ENCODE measurements around the gene APBA1. TPM values are rescaled to one million over a fixed set of nuclear protein-coding genes. Genes with fewer than 3 reads are reported as not detected.

Gene APBA1
- under 1 TPM; 0.83 to 0.90 TPM for total RNA-seq
- 1 to 10 TPM in 1 of 2 donors, not detected in 1; 2.0 TPM for polyA plus RNA-seq

GRCh38 chr9:69671879-69672595, at the start of gene APBA1:
APBA1 (minus strand) TSS chr9:69672371.
- Mint-ChIP-seq H3K27me3 (peaks cover 12 to 22% of the 10 kb centered on the region in 2 donors), H3K4me1 (peaks cover 12 to 29% (median 18%) of the 10 kb centered on the region in 4 donors), H3K27ac (peak within 1 kb of the TSS in 2 of 7 donors; percentile 49 to 75), H3K9me3 (no peaks in the 10 kb centered on the region), H3K36me3 (no peaks in the 10 kb centered on the region), H3K4me3 (peak within 1 kb of the TSS; percentile 80 to 88 (median 82))
- Histone ChIP-seq H3K36me3 (ENCODE audit: insufficient read depth, low read length) (no peaks in the 10 kb centered on the region), H3K27me3 (ENCODE audit: insufficient read depth, low read length) (peaks cover 6% of the 10 kb centered on the region), H3K9me3 (ENCODE audit: control insufficient read depth in 1 of 2, low read length in 2 of 2) (no peaks in the 10 kb centered on the region), H3K4me3 (ENCODE audit: low read length in 2 of 2) (peak within 1 kb of the TSS in 1 of 2 donors; percentile 74), H3K27ac (ENCODE audit: low read depth, low read length) (no peak within 1 kb of the TSS), H3K4me1 (ENCODE audit: insufficient read depth, low read length) (peaks cover 12% of the 10 kb centered on the region)
- ChIA-PET POLR2A (ENCODE audit: partially characterized antibody) (interaction anchor here (1.6 kb wide), 1 partner anchor 88 kb away, joined by 9 read pairs; the partner anchor contains the start of gene PTAR1), CTCF (ENCODE audit: partially characterized antibody) (interaction anchor here (0.8 to 2.1 kb wide), 6 partner anchors 10 to 246 kb away, joined by 3 to 11 read pairs (median 4); no protein-coding TSS in a partner anchor)
- intact Hi-C loops (cut with micrococcal nuclease) = loop anchor here (1.0 to 10.0 kb wide), 2 partner anchors 87 to 743 kb away; partner anchors contain the start of gene KLF9
- peak; percentile 45 to 56 (median 49) for DNase-seq

DNA sequence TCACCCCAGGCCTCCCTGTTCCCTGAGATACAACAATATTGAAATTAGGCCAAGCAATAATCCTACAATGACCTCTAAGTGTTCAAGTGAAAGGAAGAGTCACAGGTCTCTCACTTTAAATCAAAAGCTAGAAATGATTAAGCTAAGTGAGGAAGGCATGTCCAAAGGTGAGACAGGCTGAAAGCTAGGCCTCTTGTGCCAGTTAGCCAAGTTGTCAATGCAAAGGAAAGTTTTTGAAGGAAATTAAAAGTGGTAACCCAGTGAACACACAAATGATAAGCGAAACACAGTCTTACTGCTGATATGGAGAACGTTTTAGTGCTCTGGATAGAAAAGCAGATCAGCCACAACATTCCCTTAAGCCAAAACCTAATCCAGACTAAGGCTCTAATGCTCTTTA, 47.8 kb upstream of the APBA1 start:
- Mint-ChIP-seq H3K4me3 (no peak overlapping the region), H3K27ac (peak overlapping the region in 1 of 7 donors; percentile 7), H3K4me1 (peaks cover 0 to 4% (median 0%) of the 10 kb centered on the region in 4 donors), H3K36me3 (peaks cover 65 to 79% of the 10 kb centered on the region in 2 donors), H3K9me3 (no peaks in the 10 kb centered on the region), H3K27me3 (no peaks in the 10 kb centered on the region)
- Histone ChIP-seq H3K9me3 (ENCODE audit: control insufficient read depth in 1 of 2, low read length in 2 of 2) (no peaks in the 10 kb centered on the region), H3K4me1 (ENCODE audit: insufficient read depth, low read length) (no peaks in the 10 kb centered on the region), H3K4me3 (ENCODE audit: low read length in 2 of 2) (no peak overlapping the region), H3K27me3 (ENCODE audit: insufficient read depth, low read length) (no peaks in the 10 kb centered on the region), H3K27ac (ENCODE audit: low read depth, low read length) (no peak overlapping the region), H3K36me3 (ENCODE audit: insufficient read depth, low read length) (peaks cover 20% of the 10 kb centered on the region)
- ChIA-PET CTCF (ENCODE audit: partially characterized antibody) (no interaction called here), POLR2A (ENCODE audit: partially characterized antibody) (interaction anchor here (1.0 kb wide), 1 partner anchor 38 kb away, joined by 3 read pairs; no protein-coding TSS in a partner anchor)
- intact Hi-C loops (cut with micrococcal nuclease) = no loop called here
- DNase-seq = no peak

- intact Hi-C loops (cut with micrococcal nuclease) = no loop called here
- POLR2A ChIA-PET (ENCODE audit: partially characterized antibody) = interaction anchor here (1.0 kb wide), 1 partner anchor 38 kb away, joined by 3 read pairs; no protein-coding TSS in a partner anchor
- CTCF ChIA-PET (ENCODE audit: partially characterized antibody) = no interaction called here
- Histone ChIP-seq H3K4me3 (ENCODE audit: low read length in 2 of 2) (no peak overlapping the region), H3K36me3 (ENCODE audit: insufficient read depth, low read length) (peaks cover 20% of the 10 kb centered on the region), H3K27ac (ENCODE audit: low read depth, low read length) (no peak overlapping the region), H3K27me3 (ENCODE audit: insufficient read depth, low read length) (no peaks in the 10 kb centered on the region), H3K9me3 (ENCODE audit: control insufficient read depth in 1 of 2, low read length in 2 of 2) (no peaks in the 10 kb centered on the region), H3K4me1 (ENCODE audit: insufficient read depth, low read length) (no peaks in the 10 kb centered on the region)
- Mint-ChIP-seq H3K27ac (no peak overlapping the region), H3K9me3 (no peaks in the 10 kb centered on the region), H3K36me3 (peaks cover 63 to 81% of the 10 kb centered on the region in 2 donors), H3K27me3 (no peaks in the 10 kb centered on the region), H3K4me3 (no peak overlapping the region), H3K4me1 (peaks cover 0 to 4% (median 0%) of the 10 kb centered on the region in 4 donors)
- DNase-seq = no peak
These were observed 47.2 kb upstream of the APBA1 start for GRCh38 chr9:69719367-69719766.

- Mint-ChIP-seq H3K36me3 (peaks cover 62 to 81% of the 10 kb centered on the region in 2 donors), H3K9me3 (no peaks in the 10 kb centered on the region), H3K27ac (no peak overlapping the region), H3K4me3 (no peak overlapping the region), H3K27me3 (no peaks in the 10 kb centered on the region), H3K4me1 (peaks cover 0 to 4% (median 0%) of the 10 kb centered on the region in 4 donors)
- Histone ChIP-seq H3K36me3 (ENCODE audit: insufficient read depth, low read length) (peaks cover 17% of the 10 kb centered on the region), H3K9me3 (ENCODE audit: control insufficient read depth in 1 of 2, low read length in 2 of 2) (no peaks in the 10 kb centered on the region), H3K27ac (ENCODE audit: low read depth, low read length) (no peak overlapping the region), H3K4me3 (ENCODE audit: low read length in 2 of 2) (no peak overlapping the region), H3K27me3 (ENCODE audit: insufficient read depth, low read length) (no peaks in the 10 kb centered on the region), H3K4me1 (ENCODE audit: insufficient read depth, low read length) (no peaks in the 10 kb centered on the region)
- intact Hi-C loops (cut with micrococcal nuclease) = no loop called here
- CTCF ChIA-PET (ENCODE audit: partially characterized antibody) = no interaction called here
- DNase-seq = no peak
- POLR2A ChIA-PET (ENCODE audit: partially characterized antibody) = no interaction called here
These were observed 46.0 kb upstream of the APBA1 start for GRCh38 chr9:69718218-69718617.

GRCh38 chr9:69715825-69716224, 43.7 kb upstream of the APBA1 start:
- POLR2A ChIA-PET (ENCODE audit: partially characterized antibody) = no interaction called here
- H3K36me3 ChIP-seq (ENCODE audit: insufficient read depth, low read length) = peaks cover 15% of the 10 kb centered on the region
- H3K4me1 Mint-ChIP-seq = peaks cover 0 to 5% (median 0%) of the 10 kb centered on the region in 4 donors
- intact Hi-C loops (cut with micrococcal nuclease) = no loop called here
- CTCF ChIA-PET (ENCODE audit: partially characterized antibody) = no interaction called here
- no peaks in the 10 kb centered on the region for H3K27me3 Mint-ChIP-seq
- H3K9me3 Mint-ChIP-seq = no peaks in the 10 kb centered on the region
- no peak overlapping the region for H3K27ac Mint-ChIP-seq
- no peaks in the 10 kb centered on the region for H3K4me1 ChIP-seq (ENCODE audit: insufficient read depth, low read length)
- H3K27ac ChIP-seq (ENCODE audit: low read depth, low read length) = no peak overlapping the region
- DNase-seq = no peak
- H3K36me3 Mint-ChIP-seq = peaks cover 60 to 80% of the 10 kb centered on the region in 2 donors
- H3K9me3 ChIP-seq (ENCODE audit: control insufficient read depth in 1 of 2, low read length in 2 of 2) = no peaks in the 10 kb centered on the region
- H3K4me3 ChIP-seq (ENCODE audit: low read length in 2 of 2) = no peak overlapping the region
- H3K4me3 Mint-ChIP-seq = no peak overlapping the region
- no peaks in the 10 kb centered on the region for H3K27me3 ChIP-seq (ENCODE audit: insufficient read depth, low read length)

- no peak overlapping the region for H3K27ac Mint-ChIP-seq
- no peak for DNase-seq
- H3K4me1 Mint-ChIP-seq = peaks cover 0 to 4% (median 0%) of the 10 kb centered on the region in 4 donors
- H3K4me1 ChIP-seq (ENCODE audit: insufficient read depth, low read length) = no peaks in the 10 kb centered on the region
- H3K4me3 Mint-ChIP-seq = no peak overlapping the region
- no peaks in the 10 kb centered on the region for H3K9me3 Mint-ChIP-seq
- CTCF ChIA-PET (ENCODE audit: partially characterized antibody) = no interaction called here
- no peaks in the 10 kb centered on the region for H3K9me3 ChIP-seq (ENCODE audit: control insufficient read depth in 1 of 2, low read length in 2 of 2)
- H3K27ac ChIP-seq (ENCODE audit: low read depth, low read length) = no peak overlapping the region
- H3K36me3 ChIP-seq (ENCODE audit: insufficient read depth, low read length) = peaks cover 15% of the 10 kb centered on the region
- intact Hi-C loops (cut with micrococcal nuclease) = no loop called here
- POLR2A ChIA-PET (ENCODE audit: partially characterized antibody) = no interaction called here
- H3K4me3 ChIP-seq (ENCODE audit: low read length in 2 of 2) = no peak overlapping the region
- H3K27me3 ChIP-seq (ENCODE audit: insufficient read depth, low read length) = no peaks in the 10 kb centered on the region
- H3K36me3 Mint-ChIP-seq = peaks cover 57 to 74% of the 10 kb centered on the region in 2 donors
- no peaks in the 10 kb centered on the region for H3K27me3 Mint-ChIP-seq
These were observed 42.9 kb upstream of the APBA1 start for GRCh38 chr9:69715096-69715495.

DNA sequence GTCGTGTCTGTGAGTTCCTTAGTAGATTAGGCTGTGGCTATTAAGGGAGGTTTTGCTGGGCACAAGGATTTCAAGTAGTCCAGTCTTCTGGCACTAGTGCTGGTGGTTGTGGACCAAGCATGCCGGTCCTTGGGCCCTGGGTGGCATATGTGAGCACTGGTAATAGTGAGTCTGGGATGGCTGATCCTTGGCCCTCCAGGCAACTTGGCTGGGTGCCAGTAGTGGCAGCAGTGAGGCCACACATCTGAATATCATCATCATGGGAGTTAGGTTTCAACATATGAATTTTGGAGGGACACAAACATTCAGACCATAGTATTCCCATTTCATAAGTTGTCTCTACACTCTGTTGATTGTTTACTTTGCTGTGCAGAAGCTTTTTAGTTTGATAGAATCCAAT, 25.3 kb upstream of the APBA1 start:
- peaks cover 0 to 75% (median 46%) of the 10 kb centered on the region in 8 donors for H3K9me3 Mint-ChIP-seq
- H3K27me3 Mint-ChIP-seq = peaks cover 7 to 9% of the 10 kb centered on the region in 2 donors
- Histone ChIP-seq H3K27me3 (ENCODE audit: insufficient read depth, low read length) (no peaks in the 10 kb centered on the region), H3K4me1 (ENCODE audit: insufficient read depth, low read length) (no peaks in the 10 kb centered on the region), H3K9me3 (ENCODE audit: control insufficient read depth in 1 of 2, low read length in 2 of 2) (peaks cover 0 to 11% of the 10 kb centered on the region in 2 donors), H3K27ac (ENCODE audit: low read depth, low read length) (no peak overlapping the region), H3K4me3 (ENCODE audit: low read length in 2 of 2) (no peak overlapping the region), H3K36me3 (ENCODE audit: insufficient read depth, low read length) (no peaks in the 10 kb centered on the region)
- ChIA-PET CTCF (ENCODE audit: partially characterized antibody) (no interaction called here), POLR2A (ENCODE audit: partially characterized antibody) (no interaction called here)
- no peak overlapping the region for H3K4me3 Mint-ChIP-seq
- intact Hi-C loops (cut with micrococcal nuclease) = no loop called here
- peaks cover 4% of the 10 kb centered on the region in 2 donors for H3K36me3 Mint-ChIP-seq
- no peaks in the 10 kb centered on the region for H3K4me1 Mint-ChIP-seq
- no peak for DNase-seq
- H3K27ac Mint-ChIP-seq = no peak overlapping the region
